Panc1 (cell line): Measurements from ENCODE around the gene CACNA2D3. TPM values are rescaled to one million over a fixed set of nuclear protein-coding genes. Genes with fewer than 3 reads are reported as not detected.

Experiments
- ATAC-seq: fragments of 200-7000 bp; cut with Tn5 transposase; 2 replicates; pipeline ENCODE4 v1.9.1; 2020; ENCODE audit warnings: mild to moderate bottlenecking, moderate library complexity
- BruUV-seq: library from RNA; stranded (reverse); fragments of 400-500 nt; replicated peaks from 2 replicates; lab custom pipeline; 2021; lab: Mats Ljungman, UMichigan
- CTCF ChIA-PET: fragments of 300-600 bp; sonication (Branson Sonifier 250); formaldehyde crosslinking; loops from one replicate; lab custom pipeline; 2022; ENCODE audit warnings: antibody characterized with exemption; lab: Charles Lee
- POLR2A ChIA-PET: fragments of 300-600 bp; sonication (Branson Sonifier 250); formaldehyde crosslinking; loops from one replicate; lab custom pipeline; 2022; ENCODE audit warnings: antibody characterized with exemption; lab: Charles Lee
- DNase-seq: peaks from one replicate; pipeline ENCODE4 v3.0.0-alpha.2; 2010; ENCODE audit warnings: low read depth, low spot score
- H3K27ac ChIP-seq: 2 replicates; pipeline ENCODE4 v1.5.1; 2011; ENCODE audit warnings: mild to moderate bottlenecking, low read length, inconsistent platforms
- H3K27me3 ChIP-seq: fragments of 200-500 bp; sonication (Bioruptor generic); 2 replicates; pipeline ENCODE4 v1.6.0; 2014; ENCODE audit warnings: low read length, inconsistent platforms; ENCODE audit not compliant: control insufficient read depth, insufficient read depth
- H3K36me3 ChIP-seq: fragments of 200-500 bp; sonication (Bioruptor generic); 2 replicates; pipeline ENCODE4 v1.5.1; 2014; ENCODE audit warnings: inconsistent platforms, mild to moderate bottlenecking, low read length, moderate library complexity; ENCODE audit not compliant: control insufficient read depth, insufficient read depth
- H3K4me1 ChIP-seq: 2 replicates; pipeline ENCODE4 v1.5.1; 2011; ENCODE audit warnings: inconsistent platforms, mild to moderate bottlenecking, low read length, moderate library complexity; ENCODE audit not compliant: control insufficient read depth, insufficient read depth
- H3K4me3 ChIP-seq, 2 experiments: 2 replicates each; pipeline ENCODE4 v1.5.1; 2011 to 2012; ENCODE audit warnings: low read depth in 2 of 2, low read length in 2 of 2, mild to moderate bottlenecking in 2 of 2, inconsistent platforms in 1 of 2, moderate library complexity in 1 of 2
- H3K9me3 ChIP-seq: fragments of 200-500 bp; sonication (Bioruptor generic); 2 replicates; pipeline ENCODE4 v1.5.1; 2014; ENCODE audit warnings: low read depth, mild to moderate bottlenecking, inconsistent platforms, low read length, moderate library complexity; ENCODE audit not compliant: control insufficient read depth, insufficient read depth
- POLR2AphosphoS5 ChIP-seq: IDR thresholded peaks from 2 replicates; pipeline ENCODE4 v1.6.1; 2012; ENCODE audit warnings: mild to moderate bottlenecking, low read depth, low read length, moderate library complexity
- SIN3A ChIP-seq: IDR thresholded peaks from 2 replicates; pipeline ENCODE4 v1.6.1; 2012; ENCODE audit warnings: low read depth, mild to moderate bottlenecking, low read length, moderate library complexity, borderline replicate concordance; ENCODE audit not compliant: insufficient read depth
- TCF7L2 ChIP-seq: IDR thresholded peaks from 2 replicates; pipeline ENCODE4 v1.6.1; 2011; ENCODE audit warnings: mild to moderate bottlenecking, low read depth, low read length, inconsistent platforms
- in situ Hi-C: cut with HindIII; loops from 2 replicates; pipeline ENCODE4 v1.10.0; 2016; ENCODE audit warnings: low sequenced_read_pairs, low pct_unique_long_range_greater_than_20kb
- intact Hi-C: fragments of 100-400 bp; cut with micrococcal nuclease; formaldehyde crosslinking; loops from one replicate; pipeline ENCODE4 v1.10.0; 2022; ENCODE audit not compliant: unreplicated experiment
- total RNA-seq: library from RNA; stranded (reverse); gene quantifications from one replicate; pipeline ENCODE4 v1.2.1, GENCODE V29; 2021; ENCODE audit not compliant: unreplicated experiment
- TF ChIP-seq, protein P1 (sequence below), 2 experiments: IDR thresholded peaks; 2 replicates each; pipeline ENCODE4 v1.6.1; 2011 to 2012; ENCODE audit warnings: low read depth in 2 of 2, control low read depth in 1 of 2, low read length in 1 of 2, mild to moderate bottlenecking in 1 of 2, moderate library complexity in 1 of 2; ENCODE audit not compliant: insufficient read depth in 1 of 2
- TF ChIP-seq, protein P2 (sequence below): fragments of 450-650 bp; IDR thresholded peaks from 2 replicates; pipeline ENCODE4 v1.5.1; 2017; ENCODE audit warnings: mild to moderate bottlenecking

Gene CACNA2D3
- total RNA-seq, 1 experiment from 2014 or later, result 0.41 TPM

DNA sequence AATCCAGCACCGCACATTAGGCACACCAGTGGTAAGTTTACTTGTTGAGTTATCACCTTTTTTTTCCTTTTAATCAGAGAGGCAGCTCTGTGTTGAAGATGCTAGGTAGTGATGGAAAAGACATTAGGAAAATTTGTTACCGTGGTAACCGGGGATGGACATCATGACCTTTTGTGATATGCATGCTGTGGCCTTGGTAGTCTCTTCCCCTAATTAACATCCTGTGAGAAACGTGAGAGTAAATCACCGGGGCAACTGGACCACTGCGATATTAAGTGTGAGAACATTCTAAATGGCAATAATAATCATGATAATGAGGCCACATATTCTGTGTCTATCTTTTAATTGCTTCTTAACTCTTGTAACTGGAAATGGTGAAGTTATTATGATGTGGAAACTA is 362.0 kb downstream of the CACNA2D3 start:
- Histone ChIP-seq H3K36me3 (no peaks in the 10 kb centered on the region), H3K27ac (no peak overlapping the region), H3K9me3 (no peaks in the 10 kb centered on the region), H3K4me3 (no peak overlapping the region), H3K27me3 (no peaks in the 10 kb centered on the region), H3K4me1 (no peaks in the 10 kb centered on the region)
- TF ChIP-seq TCF7L2, result no peak
- ATAC-seq (no peak), DNase-seq (no peak)
- POLR2A ChIA-PET, result no interaction called here
- CTCF ChIA-PET, result no interaction called here
- intact Hi-C loops, result no loop called here
- no TSS peak for BruUV-seq
- in situ Hi-C loops, result no loop called here

DNA sequence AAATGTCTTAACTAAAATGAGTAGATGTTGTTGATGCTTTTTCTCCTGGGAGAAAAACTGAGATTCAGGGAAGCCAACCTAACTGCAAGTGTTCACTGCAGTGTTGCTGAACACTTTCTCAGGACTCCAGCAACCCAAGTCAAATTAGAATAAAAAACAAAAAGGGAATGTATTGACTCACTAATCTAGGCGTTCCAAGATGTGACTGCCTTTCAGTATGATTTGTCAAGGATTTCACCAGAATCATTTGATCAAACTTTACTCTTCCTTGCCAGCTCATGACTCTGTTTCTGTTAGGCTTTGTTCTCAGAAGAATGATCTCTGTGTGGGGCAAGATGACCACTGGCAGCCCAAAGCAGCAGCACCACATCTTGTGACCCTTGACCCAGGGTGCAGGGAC is 364.0 kb downstream of the CACNA2D3 start:
- intact Hi-C loops, result no loop called here
- no TSS peak for BruUV-seq

DNA sequence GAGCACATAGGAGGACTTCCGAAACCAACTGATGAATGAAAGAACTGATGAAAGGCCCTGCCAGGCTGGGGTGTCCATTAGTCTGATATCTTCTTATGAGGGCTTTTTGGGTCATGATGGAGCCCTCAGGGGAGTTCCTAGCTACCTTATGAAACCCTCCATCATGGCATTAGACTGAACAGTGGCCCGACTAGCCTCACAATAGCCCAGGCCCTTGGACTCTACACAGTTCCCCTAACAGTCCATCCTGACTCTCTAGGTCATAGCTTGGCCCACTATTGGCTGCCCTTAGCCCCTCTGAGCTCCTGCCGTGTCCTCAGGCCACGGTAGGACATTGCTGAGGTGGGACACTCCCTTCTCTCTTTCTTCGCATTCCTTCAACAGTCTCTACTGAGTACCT is 365.9 kb downstream of the CACNA2D3 start:
- Histone ChIP-seq H3K27me3 (no peaks in the 10 kb centered on the region), H3K4me1 (no peaks in the 10 kb centered on the region), H3K9me3 (no peaks in the 10 kb centered on the region), H3K27ac (no peak overlapping the region), H3K36me3 (no peaks in the 10 kb centered on the region), H3K4me3 (no peak overlapping the region)
- ATAC-seq (no peak), DNase-seq (no peak)
- ChIA-PET CTCF (no interaction called here), POLR2A (no interaction called here)
- TF ChIP-seq, protein P1, sequence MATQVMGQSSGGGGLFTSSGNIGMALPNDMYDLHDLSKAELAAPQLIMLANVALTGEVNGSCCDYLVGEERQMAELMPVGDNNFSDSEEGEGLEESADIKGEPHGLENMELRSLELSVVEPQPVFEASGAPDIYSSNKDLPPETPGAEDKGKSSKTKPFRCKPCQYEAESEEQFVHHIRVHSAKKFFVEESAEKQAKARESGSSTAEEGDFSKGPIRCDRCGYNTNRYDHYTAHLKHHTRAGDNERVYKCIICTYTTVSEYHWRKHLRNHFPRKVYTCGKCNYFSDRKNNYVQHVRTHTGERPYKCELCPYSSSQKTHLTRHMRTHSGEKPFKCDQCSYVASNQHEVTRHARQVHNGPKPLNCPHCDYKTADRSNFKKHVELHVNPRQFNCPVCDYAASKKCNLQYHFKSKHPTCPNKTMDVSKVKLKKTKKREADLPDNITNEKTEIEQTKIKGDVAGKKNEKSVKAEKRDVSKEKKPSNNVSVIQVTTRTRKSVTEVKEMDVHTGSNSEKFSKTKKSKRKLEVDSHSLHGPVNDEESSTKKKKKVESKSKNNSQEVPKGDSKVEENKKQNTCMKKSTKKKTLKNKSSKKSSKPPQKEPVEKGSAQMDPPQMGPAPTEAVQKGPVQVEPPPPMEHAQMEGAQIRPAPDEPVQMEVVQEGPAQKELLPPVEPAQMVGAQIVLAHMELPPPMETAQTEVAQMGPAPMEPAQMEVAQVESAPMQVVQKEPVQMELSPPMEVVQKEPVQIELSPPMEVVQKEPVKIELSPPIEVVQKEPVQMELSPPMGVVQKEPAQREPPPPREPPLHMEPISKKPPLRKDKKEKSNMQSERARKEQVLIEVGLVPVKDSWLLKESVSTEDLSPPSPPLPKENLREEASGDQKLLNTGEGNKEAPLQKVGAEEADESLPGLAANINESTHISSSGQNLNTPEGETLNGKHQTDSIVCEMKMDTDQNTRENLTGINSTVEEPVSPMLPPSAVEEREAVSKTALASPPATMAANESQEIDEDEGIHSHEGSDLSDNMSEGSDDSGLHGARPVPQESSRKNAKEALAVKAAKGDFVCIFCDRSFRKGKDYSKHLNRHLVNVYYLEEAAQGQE (IDR thresholded peaks at IDR 0.05; ENCODE audit: insufficient read depth in 1 of 2, low read depth in 2 of 2, low read length in 1 of 2), result no peak
- TF ChIP-seq, protein P2, sequence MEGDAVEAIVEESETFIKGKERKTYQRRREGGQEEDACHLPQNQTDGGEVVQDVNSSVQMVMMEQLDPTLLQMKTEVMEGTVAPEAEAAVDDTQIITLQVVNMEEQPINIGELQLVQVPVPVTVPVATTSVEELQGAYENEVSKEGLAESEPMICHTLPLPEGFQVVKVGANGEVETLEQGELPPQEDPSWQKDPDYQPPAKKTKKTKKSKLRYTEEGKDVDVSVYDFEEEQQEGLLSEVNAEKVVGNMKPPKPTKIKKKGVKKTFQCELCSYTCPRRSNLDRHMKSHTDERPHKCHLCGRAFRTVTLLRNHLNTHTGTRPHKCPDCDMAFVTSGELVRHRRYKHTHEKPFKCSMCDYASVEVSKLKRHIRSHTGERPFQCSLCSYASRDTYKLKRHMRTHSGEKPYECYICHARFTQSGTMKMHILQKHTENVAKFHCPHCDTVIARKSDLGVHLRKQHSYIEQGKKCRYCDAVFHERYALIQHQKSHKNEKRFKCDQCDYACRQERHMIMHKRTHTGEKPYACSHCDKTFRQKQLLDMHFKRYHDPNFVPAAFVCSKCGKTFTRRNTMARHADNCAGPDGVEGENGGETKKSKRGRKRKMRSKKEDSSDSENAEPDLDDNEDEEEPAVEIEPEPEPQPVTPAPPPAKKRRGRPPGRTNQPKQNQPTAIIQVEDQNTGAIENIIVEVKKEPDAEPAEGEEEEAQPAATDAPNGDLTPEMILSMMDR, result no peak
- TF ChIP-seq SIN3A, result no peak
- TF ChIP-seq POLR2AphosphoS5, result no peak
- no TSS peak for BruUV-seq
- in situ Hi-C loops (no loop called here), intact Hi-C loops (no loop called here)

More for the DNA sequence above, 364.0 kb downstream of the CACNA2D3 start:
- no peaks in the 10 kb centered on the region for H3K36me3 ChIP-seq
- POLR2A ChIA-PET, result no interaction called here
- CTCF ChIA-PET, result no interaction called here
- DNase-seq (no peak), ATAC-seq (no peak)
- no peaks in the 10 kb centered on the region for H3K4me1 ChIP-seq
- no peak for TF ChIP-seq POLR2AphosphoS5
- TF ChIP-seq SIN3A, result no peak
- no peak for TF ChIP-seq TCF7L2
- TF ChIP-seq, protein P2, result no peak
- TF ChIP-seq, protein P1 (IDR thresholded peaks at IDR 0.05; ENCODE audit: insufficient read depth in 1 of 2, low read depth in 2 of 2, low read length in 1 of 2), result no peak
- in situ Hi-C loops, result no loop called here
- no peak overlapping the region for H3K27ac ChIP-seq
- no peaks in the 10 kb centered on the region for H3K9me3 ChIP-seq
- no peaks in the 10 kb centered on the region for H3K27me3 ChIP-seq
- H3K4me3 ChIP-seq, result no peak overlapping the region
